Right renal pelvis (tissue), 4 donors: Measurements from ENCODE around the gene AGAP2. TPM values are rescaled to one million over a fixed set of nuclear protein-coding genes. Genes with fewer than 3 reads are reported as not detected.
"Not testable (repeated sequence)": the region's sequence is repeated elsewhere in the genome, so short reads cannot be mapped to it uniquely, and the experiment has no call there.

Source experiments
- DNase-seq, 4 donors: peaks; one replicate each; pipeline ENCODE4 v3.0.0-alpha.2; 2013; ENCODE audit warnings: low read depth in 4 of 4, low spot score in 3 of 4, missing footprints in 1 of 4
- polyA plus RNA-seq, 4 donors: library from polyadenylated mRNA; unstranded; fragments of 120-200 nt; gene quantifications; one replicate each; pipeline ENCODE4 v1.2.1, GENCODE V29; 2013; ENCODE audit not compliant: insufficient read length in 4 of 4

Gene AGAP2
- polyA plus RNA-seq, 4 donors = 0.73 to 2.0 (median 1.1) TPM

GRCh38 chr12:57708296-57708695 is 30.2 kb downstream of the AGAP2 start:
- DNase-seq = no peak

DNA sequence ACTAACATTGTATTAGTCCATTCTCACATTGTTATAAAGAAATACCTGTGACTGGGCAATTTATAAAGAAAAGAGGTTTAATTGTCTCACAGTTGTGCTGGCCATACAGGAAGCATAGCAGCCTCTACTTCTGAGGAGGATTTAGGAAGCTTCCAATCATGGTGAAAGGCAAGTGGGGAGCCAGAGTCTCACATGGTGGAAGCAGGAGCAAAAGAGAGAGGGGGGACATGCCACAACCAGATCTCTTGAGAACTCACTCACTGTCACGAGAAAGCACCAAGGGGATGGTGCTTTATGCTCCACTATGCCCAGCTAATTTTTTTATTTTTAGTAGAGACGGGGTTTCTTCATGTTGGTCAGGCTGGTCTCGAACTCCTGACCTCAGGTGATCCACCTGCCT is 31.3 kb downstream of the AGAP2 start:
- DNase-seq = no peak

- no peak for DNase-seq
Observed at GRCh38 chr12:57700317-57700716, 38.2 kb downstream of the AGAP2 start.

DNA sequence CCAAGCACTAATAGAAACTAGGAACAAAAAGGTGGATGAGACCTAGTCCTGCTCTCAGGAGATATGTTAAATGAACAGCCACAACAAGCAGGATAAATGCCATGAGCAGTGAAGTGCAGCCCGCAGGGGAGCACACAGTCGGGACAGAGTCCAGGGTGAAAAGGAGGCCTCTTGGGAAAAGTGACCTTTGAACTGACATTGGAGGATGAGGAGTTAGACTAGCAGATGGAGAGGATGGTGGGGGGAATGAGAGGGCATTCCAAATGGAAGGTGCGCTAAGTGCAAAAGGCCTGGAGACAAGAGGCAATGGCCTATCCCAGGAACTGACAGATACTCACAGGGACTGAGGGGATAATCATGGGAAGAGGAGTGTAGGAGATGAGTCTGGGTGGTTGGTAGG is 40.1 kb downstream of the AGAP2 start:
- no peak for DNase-seq

GRCh38 chr12:57697076-57697475 is 41.5 kb downstream of the AGAP2 start:
- DNase-seq = no peak

- no peak for DNase-seq
Observed at GRCh38 chr12:57695770-57696432, 42.6 kb downstream of the AGAP2 start.

DNA sequence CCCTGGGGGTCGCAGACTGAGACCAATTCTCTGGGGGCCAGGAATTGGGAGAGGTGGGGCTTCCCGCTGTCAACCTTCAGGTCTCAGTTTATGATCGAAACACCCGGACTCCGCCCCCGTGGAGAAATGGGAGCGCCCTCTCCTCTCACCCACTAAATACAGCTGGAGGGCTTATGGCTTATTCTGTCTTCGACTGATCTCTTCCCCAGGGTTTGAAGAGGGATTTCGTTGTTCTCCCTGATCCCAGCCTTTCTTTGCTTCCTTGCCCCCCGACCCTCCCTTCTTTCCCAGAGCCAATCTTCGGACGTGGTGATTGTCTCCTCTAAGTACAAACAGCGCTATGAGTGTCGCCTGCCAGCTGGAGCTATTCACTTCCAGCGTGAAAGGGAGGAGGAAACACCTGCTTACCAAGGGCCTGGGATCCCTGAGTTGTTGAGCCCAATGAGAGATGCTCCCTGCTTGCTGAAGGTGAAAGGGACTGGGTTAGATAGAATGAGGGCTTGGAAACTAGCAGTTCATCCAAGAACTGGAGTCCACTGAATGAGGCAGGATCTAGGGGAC is 44.0 kb downstream of the AGAP2 start:
- DNase-seq = peak in 2 of 4 donors; percentile 5 to 12

DNA sequence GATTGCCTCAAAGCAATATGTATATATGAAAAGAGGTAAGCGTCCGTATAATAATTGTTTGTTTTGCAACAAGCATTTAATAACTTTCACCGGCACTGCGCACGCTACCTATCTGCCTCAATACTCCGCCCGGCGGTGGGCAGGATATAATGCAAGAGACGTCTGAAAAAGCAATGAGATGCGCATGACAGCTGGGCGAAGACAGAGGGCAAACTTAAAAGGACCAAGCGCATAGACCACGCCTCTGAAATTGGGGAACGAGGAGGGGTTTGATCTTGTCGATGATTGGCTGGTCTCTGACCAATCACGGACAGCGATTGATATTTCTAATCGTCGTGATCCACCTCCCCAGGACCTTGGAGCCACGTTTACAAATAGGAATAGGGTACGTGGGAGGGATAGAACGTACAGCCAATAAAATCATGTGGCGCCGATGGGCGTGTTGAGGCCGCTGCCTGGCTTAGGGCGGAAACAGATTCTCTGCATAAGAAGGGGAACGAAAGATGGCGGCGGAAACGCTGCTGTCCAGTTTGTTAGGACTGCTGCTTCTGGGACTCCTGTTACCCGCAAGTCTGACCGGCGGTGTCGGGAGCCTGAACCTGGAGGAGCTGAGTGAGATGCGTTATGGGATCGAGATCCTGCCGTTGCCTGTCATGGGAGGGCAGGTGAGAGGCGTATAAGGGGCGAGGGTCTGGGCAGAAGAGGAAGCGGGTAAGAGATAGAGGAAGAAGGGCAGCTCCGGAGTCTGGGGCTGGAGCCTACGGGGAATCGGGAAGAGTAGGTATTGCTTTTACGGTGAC is 44.7 kb downstream of the AGAP2 start, which contains the start of gene OS9:
Gene OS9, plus strand, starts transcription at position 474 of the 800 bp plus-strand sequence. Its CDS starts 30 bp downstream, at position 504.
- DNase-seq = peak; percentile 91 to 98 (median 98)

- DNase-seq = no peak
Observed at GRCh38 chr12:57693317-57693658, 45.3 kb downstream of the AGAP2 start.

DNA sequence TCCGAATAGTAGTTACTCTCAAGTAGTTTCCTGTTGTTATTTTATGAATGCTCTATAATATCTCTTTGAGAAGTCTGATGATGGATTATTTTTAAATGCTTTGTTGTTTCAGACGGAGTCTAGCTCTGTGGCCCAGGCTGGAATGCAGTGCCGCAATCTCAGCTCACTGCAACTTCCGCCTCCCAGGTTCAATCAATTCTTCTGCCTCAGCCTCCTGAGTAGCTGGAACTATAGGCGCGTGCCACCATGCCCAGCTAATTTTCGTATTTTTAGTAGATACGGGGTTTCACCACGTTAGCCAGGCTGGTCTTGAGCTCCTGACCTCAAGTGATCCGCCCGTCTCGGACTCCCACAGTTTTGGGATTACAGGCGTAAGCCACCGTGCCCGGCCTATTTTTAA is 46.0 kb downstream of the AGAP2 start:
- DNase-seq = no peak

DNA sequence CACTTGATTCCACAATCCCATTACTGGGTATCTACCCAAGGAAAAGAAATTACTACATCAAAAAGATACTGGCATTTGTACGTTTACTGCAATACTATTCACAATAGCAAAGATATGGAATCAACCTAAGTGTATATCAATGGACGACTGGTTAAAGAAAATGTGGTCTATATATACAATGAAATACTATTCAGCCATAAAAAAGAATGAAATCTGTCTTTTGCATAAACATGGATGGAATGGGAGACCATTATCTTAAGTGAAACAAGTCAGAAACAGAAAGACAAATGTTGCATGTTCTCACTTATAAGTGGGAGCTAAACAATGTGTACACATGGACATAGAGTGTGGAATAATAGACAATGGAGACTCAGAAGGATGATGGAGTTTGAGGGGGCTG is 49.6 kb downstream of the AGAP2 start:
- no peak for DNase-seq

DNA sequence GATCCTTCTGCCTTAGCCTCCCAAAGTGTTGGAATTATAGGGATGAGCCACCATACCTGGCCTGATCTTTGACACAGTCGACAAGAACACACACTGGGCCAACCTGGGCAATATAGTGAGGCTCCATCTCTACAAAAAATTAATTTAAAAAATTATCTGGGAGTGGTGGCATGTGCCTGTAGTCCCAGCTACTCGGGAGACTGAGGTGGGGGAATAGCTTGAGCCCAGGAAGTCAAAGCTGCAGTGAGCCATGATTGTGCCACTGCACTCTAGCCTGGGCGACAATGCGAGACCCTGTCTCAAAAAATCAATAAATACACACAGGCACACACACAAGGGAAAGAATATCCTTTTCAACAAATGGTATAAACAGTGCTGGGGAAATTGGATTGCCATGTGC is 50.7 kb downstream of the AGAP2 start:
- no peak for DNase-seq

GRCh38 chr12:57679697-57680096 is 58.8 kb downstream of the AGAP2 start:
- DNase-seq = no peak

DNA sequence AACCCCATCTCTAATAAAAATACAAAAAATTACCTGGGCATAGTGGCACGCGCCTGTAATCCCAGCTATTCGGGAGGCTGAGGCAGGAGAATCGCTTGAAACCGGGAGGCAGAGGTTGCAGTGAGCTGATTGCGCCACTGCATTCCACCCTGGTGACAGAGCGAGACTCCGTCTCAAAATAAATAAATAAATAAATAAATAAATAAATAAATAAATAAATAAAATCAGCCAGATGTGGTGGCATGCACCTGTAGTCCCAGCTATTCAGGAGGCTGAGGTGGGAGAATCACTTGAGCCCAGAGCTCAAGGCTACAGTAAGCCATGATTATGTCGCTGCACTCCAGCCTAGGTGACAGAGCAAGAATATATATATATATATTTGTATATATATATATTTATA is 60.6 kb downstream of the AGAP2 start:
- DNase-seq = not testable (repeated sequence)

DNA sequence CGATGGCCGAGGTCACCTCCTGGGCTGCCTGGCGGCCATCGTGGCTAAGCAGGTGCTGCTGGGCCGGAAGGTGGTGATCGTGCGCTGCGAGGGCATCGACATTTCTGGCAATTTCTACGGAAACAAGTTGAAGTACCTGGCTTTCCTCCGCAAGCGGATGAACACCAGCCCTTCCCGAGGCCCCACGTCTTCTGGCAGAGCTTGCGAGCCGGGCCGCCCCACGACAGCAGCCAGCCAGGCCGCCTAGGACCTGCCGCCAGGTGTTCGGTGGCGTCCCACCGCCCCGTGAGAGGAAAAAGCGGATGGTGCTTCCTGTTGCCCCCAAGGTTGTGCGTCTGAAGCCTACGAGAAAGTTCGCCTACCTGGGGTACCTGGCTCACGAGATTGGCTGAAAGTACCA is 63.9 kb downstream of the AGAP2 start:
- no peak for DNase-seq

Other genes starting within 250 kb of the AGAP2 start
- gene DDIT3, start 218.2 kb downstream of the AGAP2 start, polyA plus RNA-seq = 10 to 100 TPM; 29.2 to 37.3 (median 30.3) TPM
- 10 to 100 TPM; 53.9 to 82.1 (median 62.1) TPM for gene MBD6, start 215.9 kb downstream of the AGAP2 start, polyA plus RNA-seq
- gene DCTN2, start 191.6 kb downstream of the AGAP2 start, polyA plus RNA-seq = 100 to 1,000 TPM; 159 to 179 (median 166) TPM
- gene KIF5A, start 188.7 kb downstream of the AGAP2 start, polyA plus RNA-seq = 1 to 10 TPM in 1 of 4 donors, under 1 TPM in 3; 0.24 to 1.3 (median 0.36) TPM
- gene PIP4K2C, start 147.6 kb downstream of the AGAP2 start, polyA plus RNA-seq = 10 to 100 TPM; 41.6 to 47.4 (median 45.1) TPM
- gene DTX3, start 133.9 kb downstream of the AGAP2 start, polyA plus RNA-seq = 10 to 100 TPM; 55.8 to 64.9 (median 57.0) TPM
- gene ARHGEF25, start 127.3 kb downstream of the AGAP2 start, polyA plus RNA-seq = 10 to 100 TPM; 30.0 to 37.1 (median 32.9) TPM
- gene B4GALNT1, start 105.5 kb downstream of the AGAP2 start, polyA plus RNA-seq = 1 to 10 TPM in 1 of 4 donors, under 1 TPM in 3; 0.82 to 1.2 (median 0.93) TPM
- 100 to 1,000 TPM; 209 to 223 (median 214) TPM for gene OS9, start 44.6 kb downstream of the AGAP2 start, polyA plus RNA-seq
- 100 to 1,000 TPM in 2 of 4 donors, 10 to 100 TPM in 2; 92.0 to 109 (median 100) TPM for gene TSPAN31, start 6.3 kb upstream of the AGAP2 start, polyA plus RNA-seq
- 100 to 1,000 TPM; 218 to 258 (median 236) TPM for gene CDK4, start 13.6 kb upstream of the AGAP2 start, polyA plus RNA-seq
- 10 to 100 TPM; 17.7 to 21.0 (median 19.4) TPM for gene MARCHF9, start 16.4 kb upstream of the AGAP2 start, polyA plus RNA-seq
- 1 to 10 TPM in 3 of 4 donors, under 1 TPM in 1; 1.00 to 1.5 (median 1.1) TPM for gene CYP27B1, start 28.3 kb upstream of the AGAP2 start, polyA plus RNA-seq
- gene METTL1, start 33.4 kb upstream of the AGAP2 start, polyA plus RNA-seq = 10 to 100 TPM; 29.0 to 33.4 (median 29.9) TPM
- 10 to 100 TPM in 2 of 4 donors, 1 to 10 TPM in 2; 9.7 to 15.1 (median 12.1) TPM for gene EEF1AKMT3, start 33.9 kb upstream of the AGAP2 start, polyA plus RNA-seq
- 10 to 100 TPM; 40.8 to 52.9 (median 45.5) TPM for gene TSFM, start 44.0 kb upstream of the AGAP2 start, polyA plus RNA-seq
- gene AVIL, start 80.0 kb upstream of the AGAP2 start, polyA plus RNA-seq = 10 to 100 TPM in 2 of 4 donors, 1 to 10 TPM in 2; 6.0 to 13.0 (median 9.7) TPM
- gene CTDSP2, start 108.0 kb upstream of the AGAP2 start, polyA plus RNA-seq = 100 to 1,000 TPM; 256 to 278 (median 266) TPM
- 10 to 100 TPM in 3 of 4 donors, 1 to 10 TPM in 1; 9.5 to 12.4 (median 10.9) TPM for gene ATP23, start 202.8 kb upstream of the AGAP2 start, polyA plus RNA-seq